Stimulated activated CD8-positive, alpha-beta memory T cell treated with anti-CD3 and anti-CD28 coated beads, Interleukin-7, amount 100 ng/mL, for 4 hours (primary cell): ENCODE measurements around the gene FMO3.

Experiments
- DNase-seq, 2 donors: peaks; one replicate each; pipeline ENCODE4 v3.0.0-alpha.2; 2020; ENCODE audit warnings: low read depth in 2 of 2

Gene FMO3

DNA sequence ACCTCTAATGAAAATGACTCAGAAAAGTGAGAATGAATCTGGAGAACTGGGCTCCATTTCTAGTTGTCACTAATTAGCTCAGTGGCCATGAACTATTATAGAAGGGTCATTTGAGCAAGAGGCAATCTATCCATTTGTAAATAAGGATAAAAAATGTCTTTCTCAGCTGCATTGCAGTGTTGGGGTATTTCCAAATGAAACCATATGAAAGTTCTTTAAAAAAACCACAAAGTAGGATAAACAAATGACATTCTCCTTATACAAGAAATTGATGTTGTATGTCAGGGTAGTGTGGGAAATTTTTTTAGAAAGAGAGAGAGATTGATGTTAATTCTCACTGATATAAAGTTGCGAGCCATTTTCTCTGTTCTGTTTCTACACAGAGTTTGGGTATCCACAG, 26.0 kb downstream of the FMO3 start:
- no peak for DNase-seq

- no peak for DNase-seq
These were observed 26.4 kb downstream of the FMO3 start for GRCh38 chr1:171117085-171117484.

GRCh38 chr1:171119648-171120047, 28.9 kb downstream of the FMO3 start:
- no peak for DNase-seq

DNA sequence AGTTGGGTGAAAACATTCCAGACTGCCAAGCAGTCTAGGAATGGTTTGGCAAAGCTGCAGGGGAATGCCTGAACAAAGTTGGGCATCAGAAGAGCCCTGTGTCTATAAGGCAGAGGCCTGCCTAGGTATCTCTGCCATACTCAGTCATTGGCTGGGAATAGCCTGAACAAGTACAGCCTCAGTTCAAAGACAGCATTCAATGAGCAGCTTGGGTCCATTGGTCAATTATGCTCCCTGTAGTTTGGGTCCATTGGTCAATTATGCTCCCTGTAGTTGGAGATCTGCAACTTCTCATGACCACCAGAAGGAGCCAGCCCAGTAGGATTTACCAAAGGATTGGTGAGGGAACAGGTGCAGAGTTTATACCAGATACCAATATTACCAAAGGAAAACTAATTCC, 31.6 kb downstream of the FMO3 start:
- no peak for DNase-seq

DNA sequence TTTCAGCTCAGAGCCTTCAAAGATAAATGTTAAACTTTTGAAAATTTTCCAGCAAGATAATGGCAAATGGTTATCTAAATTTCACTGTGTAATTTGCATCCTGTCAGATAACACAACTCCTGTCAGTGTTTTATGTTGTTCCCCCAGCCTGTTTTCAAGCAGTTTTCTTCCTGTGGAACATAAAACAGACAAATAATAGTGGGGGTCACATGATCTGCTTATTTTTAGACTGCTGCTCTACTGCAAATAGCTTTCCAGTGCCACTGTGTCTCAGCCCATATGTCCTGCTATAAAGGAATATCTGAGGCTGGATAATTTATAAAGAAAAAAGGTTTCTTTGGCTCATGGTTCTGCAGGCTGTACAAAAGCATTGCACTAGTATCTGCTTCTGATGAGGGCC, 32.2 kb downstream of the FMO3 start:
- DNase-seq = no peak

DNA sequence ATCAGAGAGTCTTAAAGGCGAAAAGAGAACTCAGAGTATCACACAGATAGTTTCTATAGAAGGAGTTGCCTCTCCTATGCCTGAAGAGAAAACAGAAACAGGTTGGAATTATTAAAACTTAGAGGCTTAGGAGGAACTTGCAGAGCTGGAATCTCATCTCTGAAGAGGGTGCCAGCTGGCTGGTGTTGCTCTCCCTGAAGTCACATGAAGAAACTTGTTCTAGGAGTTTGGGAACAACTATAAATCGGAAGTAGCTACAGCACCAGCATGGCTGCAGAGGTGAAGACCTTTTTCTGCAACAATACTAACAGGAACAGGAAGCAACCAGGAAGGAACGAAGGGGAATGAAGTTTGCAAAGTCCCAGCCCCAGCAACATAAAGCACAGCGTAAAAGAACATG, 35.8 kb downstream of the FMO3 start:
- no peak for DNase-seq

DNA sequence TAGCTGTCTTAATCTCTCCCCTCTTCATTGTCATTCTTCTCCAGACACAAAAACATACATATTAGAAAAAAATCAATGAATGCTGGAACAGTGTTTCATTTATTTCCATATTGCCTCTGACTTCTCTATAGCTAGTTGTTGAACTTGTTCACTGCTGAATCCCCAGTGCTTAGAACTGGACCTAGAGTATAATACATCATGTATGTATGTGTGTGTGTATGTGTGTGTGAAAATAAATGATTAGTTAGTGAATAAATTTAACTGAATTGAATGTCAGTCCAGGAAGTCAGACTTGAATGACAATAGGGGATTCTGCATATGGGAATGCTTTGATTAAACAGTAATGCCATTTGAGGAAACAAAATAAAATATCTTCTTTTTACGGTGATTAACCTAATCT, 36.4 kb downstream of the FMO3 start:
- DNase-seq = no peak

GRCh38 chr1:171127501-171127900, 36.8 kb downstream of the FMO3 start:
- DNase-seq = no peak

DNA sequence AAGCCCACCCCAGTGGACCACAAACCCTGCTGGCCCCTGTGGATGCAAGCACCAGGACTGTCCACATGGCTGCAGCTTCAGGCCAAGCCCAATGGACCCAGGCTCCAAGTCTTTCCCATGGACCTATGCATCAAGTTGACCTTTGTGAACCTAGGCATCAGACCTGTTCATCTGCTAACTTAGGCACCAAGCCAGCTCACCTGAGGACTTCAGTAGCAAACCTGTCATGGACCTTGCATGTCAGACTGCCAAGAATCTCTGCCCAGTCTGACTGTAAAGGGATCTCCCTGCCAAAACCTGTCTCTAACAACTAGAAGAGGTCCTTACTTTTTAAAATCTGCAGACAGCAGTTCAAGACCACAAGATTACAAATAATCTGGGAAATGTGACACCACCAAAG, 37.8 kb downstream of the FMO3 start:
- DNase-seq = no peak

GRCh38 chr1:171134204-171134923, 43.7 kb downstream of the FMO3 start:
- no peak for DNase-seq

GRCh38 chr1:171137580-171137979, 46.9 kb downstream of the FMO3 start:
- no peak for DNase-seq

- DNase-seq = no peak
These were observed 48.3 kb downstream of the FMO3 start for GRCh38 chr1:171138980-171139379.

DNA sequence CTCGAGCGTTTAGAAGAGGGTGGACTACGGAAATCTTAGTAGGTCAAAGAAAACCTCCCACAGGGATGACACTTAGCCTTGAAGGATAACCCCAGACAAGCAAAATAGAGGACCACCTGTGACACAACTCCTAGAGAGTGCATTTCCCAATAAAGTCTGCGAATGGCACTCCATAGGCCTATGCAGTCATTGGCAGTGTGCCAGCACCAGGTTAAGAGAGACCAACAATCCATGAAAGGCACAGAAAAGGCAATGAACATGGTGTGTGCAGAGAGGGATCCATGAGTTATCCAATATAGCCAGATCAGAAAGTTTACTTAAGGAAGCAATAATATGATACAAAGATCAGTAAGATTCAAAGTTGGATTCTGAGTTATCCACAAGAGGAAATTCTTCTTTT, 49.2 kb downstream of the FMO3 start:
- DNase-seq = no peak

DNA sequence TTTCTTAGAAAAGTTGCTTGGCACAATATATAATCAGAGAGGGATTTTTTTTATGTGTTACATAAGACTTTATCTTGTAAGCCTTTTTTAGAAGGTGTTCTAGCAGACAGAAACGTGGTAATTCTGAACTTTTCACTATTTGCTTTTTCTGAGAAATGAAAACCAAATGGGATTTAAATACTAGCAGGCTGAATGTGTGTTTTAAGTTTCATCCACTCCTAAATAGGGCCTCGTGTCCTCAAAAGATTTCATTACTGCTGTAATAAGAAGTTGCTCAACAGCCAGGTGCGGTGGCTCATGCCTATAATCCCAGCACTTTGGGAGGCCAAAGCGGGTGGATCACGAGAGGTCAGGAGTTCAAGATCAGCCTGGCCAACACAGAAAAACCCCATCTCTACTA, 49.7 kb downstream of the FMO3 start:
- DNase-seq = no peak

DNA sequence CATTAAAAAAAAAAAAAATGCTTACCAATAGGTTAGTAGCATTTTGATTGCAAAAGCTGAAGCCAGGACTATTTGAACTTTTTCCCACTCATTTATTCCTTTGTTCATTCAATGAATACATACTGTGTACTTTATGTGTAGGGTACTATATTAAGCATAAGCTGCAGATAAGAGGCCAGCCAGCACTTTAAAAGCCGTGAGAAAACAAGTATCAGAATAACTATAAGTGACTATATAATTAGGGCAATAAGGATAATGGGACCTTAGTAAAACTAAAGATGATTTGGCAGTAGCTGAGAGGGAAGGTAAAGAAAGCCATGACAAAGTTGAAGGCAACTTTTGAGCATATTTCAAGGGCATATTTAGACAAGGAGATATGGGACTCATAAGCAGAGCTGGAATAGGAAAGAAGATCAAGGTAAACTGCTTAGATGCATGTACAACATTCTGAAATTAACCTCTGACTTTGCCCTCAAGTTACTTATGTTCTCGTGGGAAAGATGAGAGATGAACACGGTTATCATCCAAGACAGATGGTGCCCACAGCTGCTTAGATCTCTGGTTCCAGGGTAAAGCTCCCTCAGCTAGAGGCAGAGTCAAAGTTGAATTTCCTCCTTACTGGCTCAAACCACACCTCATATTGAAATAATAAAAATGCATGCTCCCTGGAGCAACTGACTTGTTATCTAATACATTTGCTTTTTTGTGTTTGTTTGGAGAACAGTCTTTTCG, 50.4 kb downstream of the FMO3 start:
- DNase-seq = no peak

GRCh38 chr1:171141688-171142415, 51.1 kb downstream of the FMO3 start:
- no peak for DNase-seq

GRCh38 chr1:171142416-171143385, 52.0 kb downstream of the FMO3 start:
- DNase-seq = no peak

- no peak for DNase-seq
These were observed 59.5 kb downstream of the FMO3 start for GRCh38 chr1:171150156-171150555.

GRCh38 chr1:171152549-171152948, 61.8 kb downstream of the FMO3 start:
- no peak for DNase-seq

- DNase-seq = no peak
These were observed 64.8 kb downstream of the FMO3 start for GRCh38 chr1:171155484-171155883.

GRCh38 chr1:171158096-171158495, 67.4 kb downstream of the FMO3 start:
- DNase-seq = no peak

GRCh38 chr1:171158551-171158950, 67.8 kb downstream of the FMO3 start:
- DNase-seq = no peak
